Occipital lobe (tissue), 2 donors: ENCODE measurements around the gene PEX16. TPM values are rescaled to one million over a fixed set of nuclear protein-coding genes. Genes with fewer than 3 reads are reported as not detected.
"Not testable (repeated sequence)": the region's sequence is repeated elsewhere in the genome, so short reads cannot be mapped to it uniquely, and the experiment has no call there.

Source experiments
- DNase-seq: peaks from one replicate; lab custom pipeline; 2025; lab: John Stamatoyannopoulos, UW
- total RNA-seq: library from RNA; depleted of rRNA; stranded (reverse); fragments of >200 nt; gene quantifications from one replicate; pipeline ENCODE4 v1.2.3, GENCODE V29; 2014

Gene PEX16
- total RNA-seq, 1 donor from 2014 or later, result 19.0 TPM

GRCh38 chr11:45918962-45919675 is 1.4 kb upstream of the PEX16 start:
- DNase-seq, result no peak

- peak; percentile 72 for DNase-seq
Observed at GRCh38 chr11:45918331-45918941, 759 bp upstream of the PEX16 start.

- no peak for DNase-seq
Observed at GRCh38 chr11:45917286-45917622, 423 bp downstream of the PEX16 start.

- DNase-seq, result no peak
Observed at GRCh38 chr11:45915446-45915845, 2.2 kb downstream of the PEX16 start.

GRCh38 chr11:45913942-45914635 is 3.6 kb downstream of the PEX16 start:
- no peak for DNase-seq

- DNase-seq, result no peak
Observed at GRCh38 chr11:45913514-45913913, 4.2 kb downstream of the PEX16 start.

- DNase-seq, result no peak
Observed at GRCh38 chr11:45910623-45911022, 7.1 kb downstream of the PEX16 start.

- no peak for DNase-seq
Observed at GRCh38 chr11:45909594-45910475, 7.8 kb downstream of the PEX16 start.

GRCh38 chr11:45907911-45908370 is 9.7 kb downstream of the PEX16 start:
- DNase-seq, result no peak

GRCh38 chr11:45906965-45907611 is 10.6 kb downstream of the PEX16 start, which contains the start of gene FREY1:
Gene FREY1 (minus strand): TSS chr11:45907271. CDS start chr11:45907245, 26 bp downstream.
- DNase-seq, result no peak

- DNase-seq, result no peak
Observed at GRCh38 chr11:45906096-45906682, 11.5 kb downstream of the PEX16 start.

- not testable (repeated sequence) for DNase-seq
Observed at GRCh38 chr11:45905576-45905975, 12.1 kb downstream of the PEX16 start.

GRCh38 chr11:45905095-45905494 is 12.6 kb downstream of the PEX16 start:
- DNase-seq, result no peak

- no peak for DNase-seq
Observed at GRCh38 chr11:45904309-45904915, 13.3 kb downstream of the PEX16 start.

GRCh38 chr11:45902452-45903380 is 15.0 kb downstream of the PEX16 start:
- DNase-seq, result no peak

- peak; percentile 81 for DNase-seq
Observed at GRCh38 chr11:45901626-45902025, 16.1 kb downstream of the PEX16 start.

- peak; percentile 29 for DNase-seq
Observed at GRCh38 chr11:45900916-45901617, 16.6 kb downstream of the PEX16 start.

- not testable (repeated sequence) for DNase-seq
Observed at GRCh38 chr11:45900175-45900800, 17.4 kb downstream of the PEX16 start.
